ENCODE data around the gene DGCR6.
"Not testable (repeated sequence)": the region's sequence is repeated elsewhere in the genome, so short reads cannot be mapped to it uniquely, and the experiment has no call there.

Gene DGCR6

DNA sequence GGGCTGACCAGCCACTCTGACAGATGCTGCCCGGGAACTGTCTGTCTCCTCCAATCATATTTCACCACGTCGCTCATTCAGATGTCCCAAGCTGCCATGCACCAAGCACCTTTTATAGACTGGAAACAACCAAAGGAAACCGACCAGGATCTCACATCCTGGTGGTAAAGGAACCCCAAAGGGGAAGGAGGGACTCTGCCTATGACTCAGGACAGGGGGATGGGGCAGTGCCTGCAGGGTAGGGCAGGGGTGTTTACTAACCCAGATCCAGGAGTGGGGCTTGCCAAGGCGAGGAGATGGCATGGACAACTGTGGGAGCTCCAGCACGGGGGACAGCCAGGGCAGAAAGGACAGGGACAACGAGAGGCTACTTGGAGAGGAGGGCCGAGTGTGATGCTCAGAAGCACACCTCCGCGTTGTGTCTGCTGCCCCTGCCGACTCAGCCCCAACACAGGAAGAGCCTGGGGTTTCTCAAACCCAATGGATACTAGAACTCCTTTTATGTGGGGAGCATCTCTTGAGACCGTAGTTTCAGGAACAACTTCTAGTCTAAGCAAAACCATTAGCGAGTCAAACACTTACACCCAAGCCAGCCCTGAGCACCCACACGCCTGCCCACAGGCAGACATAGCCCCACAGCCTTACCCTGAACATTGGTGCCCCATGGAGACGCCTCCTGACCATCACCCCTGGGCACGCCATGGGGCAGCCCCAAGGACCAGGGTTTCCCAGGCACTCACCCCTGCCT, 26.0 kb downstream of the DGCR6 start:
- DNase-seq: no peak

DNA sequence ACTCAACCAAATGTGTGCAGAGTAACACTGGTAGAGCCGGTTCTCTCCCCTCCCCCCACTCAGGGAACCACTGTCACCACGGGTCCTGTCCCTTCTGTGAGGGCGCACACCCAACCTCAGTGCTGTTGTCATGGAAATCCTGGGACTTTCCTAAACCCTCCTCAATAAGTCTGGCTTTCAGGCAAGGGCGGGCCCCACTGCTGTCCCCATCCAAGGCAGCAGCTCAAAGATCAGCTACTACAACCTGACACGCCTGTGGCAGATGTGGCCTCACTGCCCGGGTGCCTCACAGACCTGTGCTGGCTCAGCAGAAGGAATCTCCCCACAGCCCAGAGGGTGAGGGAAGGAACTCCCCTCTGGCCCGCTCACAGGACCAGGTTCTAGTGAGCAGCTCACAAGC, 27.8 kb downstream of the DGCR6 start:
- no peak for DNase-seq

DNA sequence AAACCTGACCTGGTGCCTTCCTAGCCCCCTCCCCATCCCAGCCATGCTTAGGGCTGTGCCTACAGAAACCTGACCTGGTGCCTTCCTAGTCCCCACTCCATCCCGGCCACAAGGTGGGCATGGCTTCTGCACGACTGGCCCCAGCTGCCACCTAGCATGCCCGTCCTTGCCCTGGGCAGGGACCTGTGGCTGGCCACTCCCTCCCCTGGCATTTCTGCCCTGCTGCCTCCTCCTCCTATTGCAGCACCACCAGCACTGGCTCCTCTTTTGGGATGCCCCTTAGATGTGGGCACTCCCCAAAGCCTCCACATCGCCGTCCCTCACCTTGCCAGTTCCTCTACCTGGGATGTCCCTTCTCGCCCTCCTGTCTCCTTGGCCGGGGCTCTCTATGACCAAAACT, 28.6 kb downstream of the DGCR6 start:
- not testable (repeated sequence) for DNase-seq

DNA sequence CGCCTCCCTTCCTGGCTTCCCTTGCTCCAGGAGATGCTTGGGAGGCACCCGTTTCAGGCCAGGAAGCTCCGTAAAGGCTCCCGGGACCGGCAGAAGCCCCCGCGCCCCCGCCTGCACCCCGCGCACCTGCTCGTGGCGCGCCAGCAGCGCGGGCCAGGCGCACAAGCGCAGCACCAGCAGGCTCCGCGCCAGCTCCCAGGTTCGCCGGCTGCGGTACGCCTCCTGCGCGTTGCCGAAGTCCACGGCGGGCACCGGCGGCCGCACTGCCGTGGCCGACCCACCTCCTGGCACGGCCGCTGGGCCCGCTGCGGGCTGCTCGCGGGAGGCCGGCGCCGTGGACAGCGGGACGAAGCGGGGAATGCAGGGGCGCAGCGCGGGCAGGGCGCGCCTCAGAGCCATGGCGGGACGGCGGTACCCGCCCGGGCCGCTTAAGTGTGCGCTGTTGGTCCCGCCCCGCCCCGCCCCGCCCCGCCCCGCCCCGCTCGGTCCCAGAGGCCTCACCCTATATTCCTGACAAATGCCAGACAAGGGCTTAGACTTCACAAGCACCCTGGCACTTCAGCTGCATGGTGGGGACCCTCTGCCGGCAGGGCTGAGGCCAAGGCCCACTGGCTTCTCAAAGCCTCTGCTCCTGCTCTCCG, 29.9 kb downstream of the DGCR6 start, which contains the start of gene PRODH:
PRODH (minus strand) TSS at position 405 of the 641 bp plus-strand sequence; CDS start at position 399, 6 bp downstream.
- DNase-seq: no peak

DNA sequence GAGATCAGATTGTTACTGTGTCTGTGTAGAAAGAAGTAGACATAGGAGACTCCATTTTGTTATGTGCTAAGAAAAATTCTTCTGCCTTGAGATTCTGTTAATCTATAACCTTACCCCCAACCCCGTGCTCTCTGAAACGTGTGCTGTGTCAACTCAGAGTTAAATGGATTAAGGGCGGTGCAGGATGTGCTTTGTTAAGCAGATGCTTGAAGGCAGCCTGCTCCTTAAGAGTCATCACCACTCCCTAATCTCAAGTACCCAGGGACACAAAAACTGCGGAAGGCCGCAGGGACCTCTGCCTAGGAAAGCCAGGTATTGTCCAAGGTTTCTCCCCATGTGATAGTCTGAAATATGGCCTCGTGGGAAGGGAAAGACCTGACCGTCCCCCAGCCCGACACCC, 32.6 kb downstream of the DGCR6 start:
- not testable (repeated sequence) for DNase-seq

DNA sequence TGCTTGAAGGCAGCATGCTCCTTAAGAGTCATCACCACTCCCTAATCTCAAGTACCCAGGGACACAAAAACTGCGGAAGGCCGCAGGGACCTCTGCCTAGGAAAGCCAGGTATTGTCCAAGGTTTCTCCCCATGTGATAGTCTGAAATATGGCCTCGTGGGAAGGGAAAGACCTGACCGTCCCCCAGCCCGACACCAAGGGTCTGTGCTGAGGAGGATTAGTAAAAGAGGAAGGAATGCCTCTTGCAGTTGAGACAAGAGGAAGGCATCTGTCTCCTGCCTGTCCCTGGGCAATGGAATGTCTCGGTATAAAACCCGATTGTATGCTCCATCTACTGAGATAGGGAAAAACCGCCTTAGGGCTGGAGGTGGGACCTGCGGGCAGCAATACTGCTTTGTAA, 41.0 kb downstream of the DGCR6 start:
- DNase-seq: not testable (repeated sequence)

DNA sequence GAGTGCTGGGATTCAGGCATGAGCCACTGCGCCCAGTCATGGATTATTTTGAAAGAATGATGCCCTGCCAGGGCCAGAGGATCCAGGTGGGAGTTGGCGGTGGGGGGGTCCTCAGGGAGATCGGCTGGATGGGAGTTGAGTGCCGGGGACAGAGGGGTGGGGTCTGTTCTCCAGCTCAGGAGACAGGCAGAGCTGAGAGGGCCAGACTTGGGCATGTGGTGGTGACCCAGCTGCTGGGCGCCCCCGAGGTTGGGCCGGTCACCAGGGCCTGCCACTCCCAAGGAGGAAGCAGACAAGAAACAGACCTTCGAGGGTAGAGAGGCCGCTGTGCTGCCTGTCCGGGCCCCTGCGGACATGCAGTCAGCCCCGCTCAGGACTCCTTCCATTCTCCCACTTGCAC, 41.8 kb downstream of the DGCR6 start:
- no peak for DNase-seq

DNA sequence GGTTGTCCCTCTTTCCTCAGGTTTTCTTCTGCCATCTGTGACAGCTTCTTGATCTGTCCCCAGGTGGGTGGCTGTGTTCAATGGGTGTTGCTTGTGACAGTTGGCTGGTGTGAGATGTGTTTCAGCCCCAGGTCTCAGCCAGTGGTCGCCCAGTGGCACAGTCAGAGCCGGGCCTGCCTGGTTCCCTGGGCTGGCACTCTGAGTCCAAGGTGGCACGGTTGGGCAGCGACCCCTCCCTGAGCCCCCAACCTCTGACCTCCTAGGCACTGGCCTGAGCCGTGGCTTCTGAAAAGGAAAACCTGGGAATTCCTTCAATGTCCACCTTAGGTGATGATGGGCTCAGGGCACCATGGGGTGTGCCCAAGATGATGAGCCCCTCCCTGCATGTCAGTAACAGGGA, 44.0 kb downstream of the DGCR6 start:
- peak; percentile 2 for DNase-seq

DNA sequence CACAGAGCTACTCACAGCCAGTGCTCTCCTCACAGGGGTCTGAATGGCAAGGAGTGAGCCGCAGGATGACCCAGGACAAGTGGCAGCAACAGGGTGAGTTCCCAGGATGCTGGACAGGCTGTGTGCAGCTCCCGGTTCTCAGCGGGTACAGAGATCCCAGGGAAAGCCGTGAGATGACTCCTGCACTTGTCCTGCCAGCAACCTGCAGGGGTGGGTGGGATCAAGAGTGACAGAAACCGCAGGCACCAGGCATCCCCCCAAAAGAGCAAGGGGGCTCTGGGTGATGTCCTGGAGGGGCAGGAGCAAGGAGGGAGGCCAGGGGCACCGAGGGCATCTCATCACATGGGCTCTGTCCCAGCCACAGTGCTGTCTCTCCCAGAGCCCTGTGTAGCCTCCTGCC, 45.9 kb downstream of the DGCR6 start:
- no peak for DNase-seq

DNA sequence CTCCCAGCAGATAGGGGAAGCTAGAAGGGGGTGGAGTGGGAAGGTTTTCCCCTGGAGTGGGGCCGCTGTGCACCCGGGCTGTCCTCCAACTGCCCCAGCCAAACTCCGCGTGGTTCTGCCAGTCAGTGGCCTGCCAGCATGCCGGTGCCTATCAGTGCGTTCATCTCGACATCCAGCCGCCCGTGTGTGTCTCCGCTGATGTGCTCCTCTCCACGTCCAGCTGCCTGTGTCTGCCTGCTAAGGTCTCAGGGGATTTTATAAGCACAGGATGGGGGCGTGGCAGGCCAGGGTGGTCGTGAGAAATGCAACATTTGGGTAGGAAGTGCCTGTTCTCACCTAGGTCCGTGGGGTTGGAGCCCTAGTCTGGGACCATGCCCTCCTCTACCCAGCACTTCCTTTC, 47.0 kb downstream of the DGCR6 start:
- DNase-seq: not testable (repeated sequence)

DNA sequence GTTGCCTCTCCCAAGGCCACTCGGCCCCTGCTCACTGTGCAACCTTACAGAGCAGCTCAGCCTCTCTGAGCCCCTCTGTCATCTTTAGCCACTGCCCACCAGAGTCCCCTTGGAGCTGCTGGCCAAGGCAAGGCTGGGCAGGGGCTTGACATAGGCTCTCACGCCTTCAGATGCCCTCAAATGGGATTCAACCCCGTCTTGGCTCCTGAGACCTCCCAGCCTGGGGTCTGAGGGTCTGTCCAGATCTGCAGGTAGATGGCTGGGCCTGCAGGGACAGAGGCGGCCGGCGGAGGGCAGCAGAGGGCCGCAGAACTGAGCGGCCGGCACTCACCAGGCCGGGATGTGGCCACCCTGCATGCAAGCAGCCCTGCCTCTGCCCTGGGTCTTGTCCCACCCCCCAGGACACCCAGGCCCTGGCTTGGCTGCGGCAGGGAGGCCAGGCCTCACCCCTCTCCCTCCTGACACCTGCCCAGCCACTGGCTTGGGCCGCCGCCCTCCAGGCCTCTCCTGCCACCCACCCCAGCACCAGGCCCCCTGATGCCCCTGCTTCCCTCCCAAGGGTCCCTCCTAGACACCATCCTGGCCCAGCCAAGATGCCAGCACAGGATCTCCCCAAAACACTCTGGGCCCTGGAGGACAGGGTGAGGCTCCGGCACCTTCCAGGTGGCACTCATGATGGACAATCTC, 48.3 kb downstream of the DGCR6 start:
- DNase-seq: peak; percentile 53

DNA sequence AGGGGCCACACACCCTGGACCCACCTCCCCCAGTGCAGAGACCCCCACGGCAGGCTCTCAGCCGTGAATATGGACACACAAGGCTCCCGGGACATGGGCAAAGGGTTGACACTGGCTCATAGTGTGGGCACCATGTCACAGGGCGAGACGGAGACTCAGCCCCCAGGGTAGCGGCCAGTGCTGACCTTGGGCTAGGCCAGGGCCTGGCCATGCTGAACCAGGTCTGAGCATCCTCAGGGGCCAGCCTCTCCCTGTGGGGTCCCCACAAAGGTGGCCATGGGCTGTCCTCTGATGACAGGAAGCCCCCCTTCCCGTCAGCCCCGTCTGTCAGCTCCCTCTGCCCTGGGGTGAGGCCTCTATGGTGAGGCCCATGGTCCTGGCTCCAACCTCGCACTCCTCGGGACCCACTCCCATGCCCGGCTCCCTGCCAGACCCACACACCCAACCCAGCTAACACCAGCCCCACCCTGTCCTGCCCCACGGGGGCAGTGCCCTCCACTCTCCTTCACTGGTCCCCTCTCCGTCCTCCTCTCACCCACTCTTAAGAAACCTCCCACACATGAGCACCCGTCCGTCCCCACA, 49.0 kb downstream of the DGCR6 start:
- peak; percentile 2 for DNase-seq

DNA sequence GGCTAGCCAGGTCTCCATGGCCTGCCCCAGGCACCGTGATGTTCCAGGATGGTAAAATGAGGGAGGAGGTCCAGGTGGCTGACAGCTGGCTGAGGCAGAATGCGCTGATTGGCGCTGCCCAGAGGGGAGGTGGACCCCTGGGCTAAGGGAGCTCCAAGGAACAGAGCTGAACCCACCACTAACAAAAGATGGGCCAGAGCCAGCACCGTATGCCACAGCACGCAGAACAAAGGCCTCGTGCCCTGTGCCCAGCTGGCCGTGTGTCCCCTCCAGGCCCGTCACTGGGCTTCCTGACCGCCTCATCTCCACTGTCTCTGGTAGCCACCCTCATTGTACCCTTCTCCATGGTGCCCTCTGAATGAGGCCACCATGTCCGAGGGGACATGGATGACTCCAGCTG, 49.6 kb downstream of the DGCR6 start:
- DNase-seq: peak; percentile 2

DNA sequence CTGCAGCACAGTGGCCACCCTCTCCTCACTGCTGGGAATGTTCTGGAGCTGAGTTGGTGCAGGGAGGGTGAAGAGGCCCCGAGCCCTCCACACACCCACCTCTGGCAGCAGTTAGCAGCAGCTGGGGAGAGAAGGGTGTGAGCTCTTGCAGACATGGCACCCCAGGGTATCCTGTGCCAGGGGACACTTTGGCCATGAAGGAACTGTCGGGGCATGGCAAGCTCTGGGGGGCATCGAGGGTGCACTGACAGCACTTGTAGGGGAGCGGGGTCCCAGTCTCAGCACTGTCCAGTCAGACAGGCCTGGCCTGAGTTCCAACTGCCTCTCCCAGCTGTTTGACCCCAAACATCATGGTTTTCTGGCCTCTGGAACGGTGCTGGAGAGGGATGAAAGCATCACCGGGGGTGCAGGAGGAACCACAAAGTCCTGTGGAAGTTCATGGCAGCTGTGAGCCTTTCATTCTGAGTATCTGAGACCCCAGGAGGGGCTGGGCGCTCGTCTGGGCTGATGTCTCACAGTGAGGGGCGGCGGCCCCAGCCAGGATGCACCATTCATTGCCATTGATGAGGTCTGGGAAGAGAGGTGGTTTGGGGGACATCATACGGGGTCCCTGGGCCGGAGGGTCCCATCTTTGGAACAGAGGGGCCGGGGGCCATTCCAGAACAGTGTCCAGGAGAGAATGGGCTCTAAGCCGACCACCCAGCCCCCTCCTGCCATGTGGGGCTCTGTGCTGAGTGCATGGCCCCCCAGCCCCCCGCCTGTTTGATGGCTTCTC, 50.2 kb downstream of the DGCR6 start:
- not testable (repeated sequence) for DNase-seq

DNA sequence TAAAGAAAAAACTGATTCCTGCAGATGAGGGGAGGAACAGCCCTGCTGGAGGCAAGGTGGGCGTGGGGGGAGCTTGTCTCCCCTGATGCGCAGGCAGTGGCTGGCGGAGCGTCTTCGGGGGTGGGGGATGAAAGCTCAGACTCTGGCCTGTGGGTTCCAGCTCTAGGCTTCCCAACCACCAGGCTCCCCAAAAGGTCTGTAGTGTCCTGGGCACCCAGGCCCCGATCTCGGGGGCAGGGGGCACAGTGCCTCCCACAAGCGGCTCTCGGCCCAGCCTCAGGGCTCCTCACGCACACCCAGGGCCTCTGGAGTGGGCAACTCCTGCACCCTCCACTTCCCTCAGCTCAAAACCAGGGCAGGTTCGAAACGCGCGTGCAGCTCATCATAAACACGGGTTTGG, 50.8 kb downstream of the DGCR6 start:
- DNase-seq: not testable (repeated sequence)

DNA sequence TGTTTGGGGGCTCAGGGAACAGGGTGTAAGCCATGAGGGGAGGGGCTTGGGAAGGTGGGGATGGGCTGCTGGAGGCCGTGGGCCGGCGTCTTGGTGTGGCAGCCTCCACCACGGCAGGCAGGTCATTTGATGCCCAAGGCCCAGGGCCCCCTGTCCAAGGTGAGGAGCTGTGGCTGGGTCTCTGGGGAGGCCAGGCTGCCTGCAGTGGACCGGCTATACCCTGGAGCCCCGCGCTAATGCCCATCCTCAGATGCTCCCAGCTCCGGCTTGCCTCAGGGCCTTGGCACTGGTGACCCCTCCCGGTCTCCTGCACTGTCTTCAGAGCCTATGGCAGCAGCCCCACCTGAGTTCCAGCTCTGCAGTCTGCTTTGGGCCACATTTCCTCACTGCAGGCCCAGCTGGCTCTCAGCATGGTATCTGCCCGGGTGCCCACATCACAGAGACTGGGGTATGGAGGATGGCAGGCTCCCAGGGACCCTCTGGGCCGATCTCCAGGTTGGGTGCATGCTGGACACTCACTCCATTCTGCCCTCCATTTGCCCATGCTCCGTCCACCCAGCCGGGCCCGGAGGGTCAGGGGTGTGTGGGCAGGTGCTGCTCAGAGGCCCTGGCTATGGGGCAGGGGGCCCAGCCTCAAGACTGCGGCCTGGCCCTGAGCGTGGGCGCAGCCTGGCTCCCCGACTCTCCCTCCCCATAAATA, 51.7 kb downstream of the DGCR6 start:
- not testable (repeated sequence) for DNase-seq

DNA sequence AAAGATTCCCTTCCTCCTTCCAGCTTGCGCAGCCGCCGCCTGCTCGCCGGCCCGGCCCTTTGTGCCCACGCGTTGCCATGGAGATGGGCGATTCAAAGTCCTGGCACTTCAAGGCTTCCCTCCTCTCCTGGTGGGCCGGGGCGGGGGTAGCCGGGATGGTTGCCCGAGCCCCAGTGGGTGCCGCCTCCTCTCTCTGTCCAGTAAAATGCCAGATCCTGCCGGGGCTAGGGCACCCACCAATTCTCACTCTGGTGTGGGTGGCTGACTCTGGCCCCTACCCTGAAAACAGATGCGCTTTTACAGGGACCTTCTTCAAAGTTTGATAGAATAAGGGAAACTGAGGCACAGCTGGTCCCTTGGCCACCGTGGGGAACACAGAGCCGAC, 52.2 kb downstream of the DGCR6 start:
- not testable (repeated sequence) for DNase-seq

DNA sequence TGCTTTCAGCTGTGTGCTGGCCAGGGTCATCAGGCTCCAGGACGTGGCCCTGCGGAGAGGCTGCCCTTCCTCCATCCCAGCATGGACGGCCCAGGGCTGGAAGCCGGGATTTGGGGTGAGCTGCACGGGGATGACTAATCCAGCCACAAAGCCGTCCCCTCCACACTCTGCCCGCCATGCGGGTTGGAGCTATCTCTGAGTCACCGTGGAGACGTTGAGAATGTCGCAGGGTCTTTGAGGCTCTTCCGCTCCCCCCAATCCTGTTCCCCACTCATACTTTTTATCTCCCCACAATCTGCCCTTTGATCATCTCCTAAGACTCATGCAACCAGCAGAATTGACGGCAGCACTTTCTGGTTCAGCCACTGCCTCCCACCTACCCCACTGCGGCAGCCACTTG, 52.6 kb downstream of the DGCR6 start:
- peak; percentile 16 for DNase-seq

DNA sequence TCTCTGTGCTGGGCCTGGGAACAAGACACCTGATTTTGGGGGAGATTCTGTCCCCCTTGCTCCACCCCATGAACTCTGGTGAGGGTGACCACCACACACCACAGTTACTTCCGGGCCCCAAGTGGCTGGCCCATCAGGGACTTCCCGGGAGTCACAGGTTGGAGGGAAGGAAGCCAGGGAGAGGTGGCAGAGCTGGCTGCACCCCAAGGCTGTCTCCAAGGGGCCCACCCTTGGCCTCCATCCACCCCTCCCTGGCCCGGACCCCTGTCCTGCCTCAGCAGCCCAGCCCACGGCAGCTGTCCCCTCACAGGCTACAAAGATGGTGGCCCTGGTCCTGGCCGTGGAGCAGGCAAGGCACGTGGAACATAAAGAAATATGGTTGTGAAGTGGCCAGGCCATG, 53.1 kb downstream of the DGCR6 start:
- DNase-seq: not testable (repeated sequence)

DNA sequence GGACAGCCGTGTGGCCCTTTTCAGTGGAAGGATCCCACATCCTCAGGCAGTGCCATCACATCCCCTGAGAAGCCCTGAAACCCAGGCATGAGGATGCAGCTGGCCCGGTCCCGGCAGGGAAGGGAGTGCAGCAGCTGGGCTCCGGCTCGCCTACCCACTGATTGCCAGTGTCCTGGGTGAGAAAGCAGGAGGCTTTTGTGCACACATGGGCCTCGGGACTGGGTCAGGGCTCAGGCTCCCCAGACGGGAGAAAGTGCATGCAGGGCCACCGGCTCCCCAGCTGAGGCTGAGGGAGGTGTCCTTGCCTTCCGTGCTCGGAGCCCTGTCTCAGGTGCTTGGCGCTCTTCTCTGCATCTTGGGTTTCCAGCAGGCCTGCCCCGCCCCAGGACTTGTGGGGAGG, 53.6 kb downstream of the DGCR6 start:
- not testable (repeated sequence) for DNase-seq

DNA sequence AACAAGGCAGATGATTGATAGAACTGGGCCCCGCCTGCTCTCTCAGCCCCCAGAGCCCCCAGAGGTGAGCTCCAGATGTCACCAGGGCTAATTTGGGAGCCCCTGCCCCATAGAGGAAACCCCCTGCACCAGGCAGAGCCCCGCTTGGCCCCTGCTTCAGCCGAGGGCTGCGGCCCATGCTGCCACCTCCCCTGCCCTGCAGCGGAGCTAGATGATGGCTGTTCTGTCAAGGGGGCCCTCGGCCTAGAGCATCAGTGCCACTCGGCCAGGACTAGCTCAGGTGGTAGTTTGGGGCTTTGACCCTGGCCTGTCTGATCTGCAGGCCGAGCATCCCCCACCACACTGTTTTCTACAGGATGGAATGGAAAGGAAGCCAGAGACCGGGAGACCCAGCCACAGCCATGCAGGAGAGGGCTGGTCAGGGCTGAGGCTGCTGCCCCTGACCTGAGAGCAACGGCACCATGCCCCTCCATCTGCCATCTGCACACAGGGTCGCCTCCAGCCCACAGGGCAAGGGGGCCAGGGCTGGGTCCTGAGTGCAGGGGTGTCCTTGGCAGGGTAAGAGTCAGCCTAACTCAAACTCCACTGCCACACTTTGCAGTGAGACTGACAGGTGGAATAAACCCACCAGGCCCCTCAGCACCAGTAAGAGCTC, 54.2 kb downstream of the DGCR6 start:
- DNase-seq: not testable (repeated sequence)

DNA sequence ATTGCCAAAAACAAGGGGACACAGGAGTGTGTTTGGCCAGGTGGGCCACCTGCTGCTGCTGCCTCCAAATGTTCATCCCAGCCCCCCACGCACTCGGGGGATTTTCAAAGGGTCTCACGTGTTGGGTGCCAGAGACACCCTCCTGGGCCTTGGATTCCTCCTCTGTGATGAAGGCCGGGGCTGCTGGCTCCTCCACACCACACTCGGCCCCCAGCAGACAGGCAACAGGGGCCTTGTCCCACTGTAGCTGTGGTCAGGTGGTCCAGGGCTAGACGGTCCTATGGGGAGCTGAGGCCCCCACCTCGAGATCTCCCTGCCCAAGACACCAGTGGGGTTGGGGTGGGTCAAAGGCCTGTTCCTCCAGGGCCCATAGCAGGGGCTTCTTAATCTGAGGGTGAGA, 55.1 kb downstream of the DGCR6 start:
- DNase-seq: not testable (repeated sequence)

Measured in activated gamma-delta T cell treated with Interleukin-2 at 50 U/mL for 16 hours (primary cell).